HepG2 (cell line): Measurements from ENCODE around the gene PDSS2. TPM values are rescaled to one million over a fixed set of nuclear protein-coding genes. Genes with fewer than 3 reads are reported as not detected.

Experiments used
- AKAP8 ChIP-seq: sonication (generic); formaldehyde crosslinking; IDR thresholded peaks from 2 replicates; pipeline ENCODE4 v1.5.1; 2020; ENCODE audit warnings: mild to moderate bottlenecking, missing genetic modification reagents
- E2F2 ChIP-seq: sonication (generic); formaldehyde crosslinking; IDR thresholded peaks from 2 replicates; pipeline ENCODE4 v1.4.0; 2020; ENCODE audit warnings: missing genetic modification reagents, borderline replicate concordance
- FOXO1 ChIP-seq: sonication (generic); formaldehyde crosslinking; IDR thresholded peaks from 2 replicates; pipeline ENCODE4 v1.4.0; 2020; ENCODE audit warnings: missing genetic modification reagents
- NFKBIZ ChIP-seq: IDR thresholded peaks from 2 replicates; pipeline ENCODE4 v1.6.1; 2018; ENCODE audit warnings: missing genetic modification reagents, missing compliant biosample characterization
- POGZ ChIP-seq: sonication (generic); formaldehyde crosslinking; IDR thresholded peaks from 2 replicates; pipeline ENCODE4 v1.4.0; 2020; ENCODE audit warnings: mild to moderate bottlenecking, missing genetic modification reagents
- RFX1 ChIP-seq: fragments of 450-650 bp; IDR thresholded peaks from 2 replicates; pipeline ENCODE4 v1.6.1; 2017
- SMAD9 ChIP-seq: sonication (generic); formaldehyde crosslinking; IDR thresholded peaks from 2 replicates; pipeline ENCODE4 v1.5.1; 2020; ENCODE audit warnings: mild to moderate bottlenecking, missing genetic modification reagents
- ZFAT ChIP-seq: sonication (generic); formaldehyde crosslinking; conservative IDR thresholded peaks from 2 replicates; pipeline ENCODE4 v1.8.1; 2023; ENCODE audit warnings: missing genetic modification reagents, inconsistent platforms
- ZFP36L1 ChIP-seq: sonication (generic); formaldehyde crosslinking; IDR thresholded peaks from 2 replicates; pipeline ENCODE4 v1.8.0; 2022; ENCODE audit warnings: mild to moderate bottlenecking, missing genetic modification reagents, moderate library complexity
- ZNF329 ChIP-seq: sonication (generic); formaldehyde crosslinking; IDR thresholded peaks from 2 replicates; pipeline ENCODE4 v1.9.0; 2021; ENCODE audit warnings: low read depth, mild to moderate bottlenecking, missing genetic modification reagents
- ZNF598 ChIP-seq: sonication (generic); formaldehyde crosslinking; IDR thresholded peaks from 2 replicates; pipeline ENCODE4 v1.5.1; 2020; ENCODE audit warnings: mild to moderate bottlenecking, missing genetic modification reagents, borderline replicate concordance
- ZNF672 ChIP-seq: sonication (generic); formaldehyde crosslinking; IDR thresholded peaks from 2 replicates; pipeline ENCODE4 v1.8.1; 2022; ENCODE audit warnings: missing genetic modification reagents
- ZNF773 ChIP-seq: sonication (generic); formaldehyde crosslinking; IDR thresholded peaks from 2 replicates; pipeline ENCODE4 v1.4.0; 2020; ENCODE audit warnings: missing genetic modification reagents, borderline replicate concordance
- ZSCAN5A ChIP-seq: sonication (generic); formaldehyde crosslinking; IDR thresholded peaks from 2 replicates; pipeline ENCODE4 v1.8.0; 2022; ENCODE audit warnings: mild to moderate bottlenecking, missing genetic modification reagents, borderline replicate concordance
- polyA plus RNA-seq, 8 experiments: library from polyadenylated mRNA; depleted of rRNA in 3 of 8; stranded (reverse) in 7 of 8; unstranded in 1 of 8; fragments of >200 nt; fragmentation: Illumina TruSeq in 4 of 8; extraction: Trizol in 4 of 8; gene quantifications; 2 replicates each; pipeline versions ENCODE4 v1.2.1 to v1.2.3, GENCODE V29; 2011 to 2016; ENCODE audit warnings: low read depth in 4 of 8, missing spikeins in 1 of 8, mixed read lengths in 1 of 8; ENCODE audit not compliant: insufficient read depth in 1 of 8
- total RNA-seq, 5 experiments: library from RNA; depleted of rRNA; stranded (reverse); fragments of >200 nt; fragmentation: Illumina TruSeq; extraction: Trizol; gene quantifications; 2 replicates each; pipeline ENCODE4 v1.2.3, GENCODE V29; 2016; ENCODE audit warnings: low read depth in 1 of 5
- TF ChIP-seq, protein P1 (sequence below): IDR thresholded peaks from 2 replicates; pipeline ENCODE4 v1.6.1; 2016; ENCODE audit warnings: low read depth, borderline replicate concordance
- TF ChIP-seq, protein P2 (sequence below): sonication (generic); formaldehyde crosslinking; IDR thresholded peaks from 2 replicates; pipeline ENCODE4 v1.4.0; 2020; ENCODE audit warnings: missing genetic modification reagents
- TF ChIP-seq, protein P3 (sequence below): sonication (generic); formaldehyde crosslinking; IDR thresholded peaks from 2 replicates; pipeline ENCODE4 v1.4.0; 2020; ENCODE audit warnings: missing genetic modification reagents, borderline replicate concordance
- TF ChIP-seq, protein P4 (sequence below): sonication (generic); formaldehyde crosslinking; IDR thresholded peaks from 2 replicates; pipeline ENCODE4 v1.5.1; 2020; ENCODE audit warnings: mild to moderate bottlenecking, missing genetic modification reagents, moderate library complexity

The PDSS2 gene
- total and polyA plus RNA-seq, 2 of the 13 experiments (the other 11 are each of a cell fraction or from before 2014, with no cell fraction given) = 16.2 to 17.0 TPM

DNA sequence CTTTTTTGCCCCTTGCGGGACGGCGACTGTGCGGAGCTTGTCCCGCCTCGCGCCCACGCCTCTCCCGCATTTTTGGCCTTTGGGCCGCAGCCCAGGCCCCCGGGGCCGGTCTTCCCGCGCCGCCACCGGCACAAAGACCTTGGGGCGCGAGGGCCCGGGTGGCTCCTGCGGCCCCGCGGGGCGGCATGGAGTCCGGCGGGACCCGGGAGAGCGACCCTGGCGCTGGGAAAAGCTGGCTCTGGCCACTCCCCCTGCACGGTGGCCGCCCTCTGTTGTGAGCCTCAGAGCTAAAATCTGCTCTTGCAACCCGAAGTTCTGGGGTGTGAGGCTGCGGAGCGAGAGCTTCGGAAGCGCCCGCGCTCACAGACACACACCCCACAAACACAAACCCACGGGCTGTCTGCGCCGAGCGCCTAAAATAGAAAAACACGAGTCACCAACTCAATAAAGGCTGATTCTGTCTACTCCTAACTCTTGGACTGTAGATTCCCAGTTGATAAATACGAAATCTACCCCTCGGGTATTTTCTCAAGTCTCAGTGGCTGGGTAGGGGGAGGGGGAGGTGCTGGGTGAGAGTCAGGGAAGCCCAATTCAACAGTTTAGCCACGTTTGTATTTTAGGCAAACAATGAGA, 343.6 kb downstream of the PDSS2 start (continued):
- TF ChIP-seq E2F2 (CRISPR knock-in tag) = 0 out of 2 replicates have a peak, but pooled peaks have one; percentile 19
- TF ChIP-seq, protein P1, sequence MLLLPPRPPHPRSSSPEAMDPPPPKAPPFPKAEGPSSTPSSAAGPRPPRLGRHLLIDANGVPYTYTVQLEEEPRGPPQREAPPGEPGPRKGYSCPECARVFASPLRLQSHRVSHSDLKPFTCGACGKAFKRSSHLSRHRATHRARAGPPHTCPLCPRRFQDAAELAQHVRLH (CRISPR knock-in tag) = 0 out of 2 replicates have a peak, but pooled peaks have one; percentile 27
- TF ChIP-seq, protein P2, sequence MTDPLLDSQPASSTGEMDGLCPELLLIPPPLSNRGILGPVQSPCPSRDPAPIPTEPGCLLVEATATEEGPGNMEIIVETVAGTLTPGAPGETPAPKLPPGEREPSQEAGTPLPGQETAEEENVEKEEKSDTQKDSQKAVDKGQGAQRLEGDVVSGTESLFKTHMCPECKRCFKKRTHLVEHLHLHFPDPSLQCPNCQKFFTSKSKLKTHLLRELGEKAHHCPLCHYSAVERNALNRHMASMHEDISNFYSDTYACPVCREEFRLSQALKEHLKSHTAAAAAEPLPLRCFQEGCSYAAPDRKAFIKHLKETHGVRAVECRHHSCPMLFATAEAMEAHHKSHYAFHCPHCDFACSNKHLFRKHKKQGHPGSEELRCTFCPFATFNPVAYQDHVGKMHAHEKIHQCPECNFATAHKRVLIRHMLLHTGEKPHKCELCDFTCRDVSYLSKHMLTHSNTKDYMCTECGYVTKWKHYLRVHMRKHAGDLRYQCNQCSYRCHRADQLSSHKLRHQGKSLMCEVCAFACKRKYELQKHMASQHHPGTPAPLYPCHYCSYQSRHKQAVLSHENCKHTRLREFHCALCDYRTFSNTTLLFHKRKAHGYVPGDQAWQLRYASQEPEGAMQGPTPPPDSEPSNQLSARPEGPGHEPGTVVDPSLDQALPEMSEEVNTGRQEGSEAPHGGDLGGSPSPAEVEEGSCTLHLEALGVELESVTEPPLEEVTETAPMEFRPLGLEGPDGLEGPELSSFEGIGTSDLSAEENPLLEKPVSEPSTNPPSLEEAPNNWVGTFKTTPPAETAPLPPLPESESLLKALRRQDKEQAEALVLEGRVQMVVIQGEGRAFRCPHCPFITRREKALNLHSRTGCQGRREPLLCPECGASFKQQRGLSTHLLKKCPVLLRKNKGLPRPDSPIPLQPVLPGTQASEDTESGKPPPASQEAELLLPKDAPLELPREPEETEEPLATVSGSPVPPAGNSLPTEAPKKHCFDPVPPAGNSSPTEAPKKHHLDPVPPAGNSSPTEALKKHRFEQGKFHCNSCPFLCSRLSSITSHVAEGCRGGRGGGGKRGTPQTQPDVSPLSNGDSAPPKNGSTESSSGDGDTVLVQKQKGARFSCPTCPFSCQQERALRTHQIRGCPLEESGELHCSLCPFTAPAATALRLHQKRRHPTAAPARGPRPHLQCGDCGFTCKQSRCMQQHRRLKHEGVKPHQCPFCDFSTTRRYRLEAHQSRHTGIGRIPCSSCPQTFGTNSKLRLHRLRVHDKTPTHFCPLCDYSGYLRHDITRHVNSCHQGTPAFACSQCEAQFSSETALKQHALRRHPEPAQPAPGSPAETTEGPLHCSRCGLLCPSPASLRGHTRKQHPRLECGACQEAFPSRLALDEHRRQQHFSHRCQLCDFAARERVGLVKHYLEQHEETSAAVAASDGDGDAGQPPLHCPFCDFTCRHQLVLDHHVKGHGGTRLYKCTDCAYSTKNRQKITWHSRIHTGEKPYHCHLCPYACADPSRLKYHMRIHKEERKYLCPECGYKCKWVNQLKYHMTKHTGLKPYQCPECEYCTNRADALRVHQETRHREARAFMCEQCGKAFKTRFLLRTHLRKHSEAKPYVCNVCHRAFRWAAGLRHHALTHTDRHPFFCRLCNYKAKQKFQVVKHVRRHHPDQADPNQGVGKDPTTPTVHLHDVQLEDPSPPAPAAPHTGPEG (CRISPR knock-in tag) = no peak
- no peak for TF ChIP-seq ZFP36L1
- TF ChIP-seq, protein P3, sequence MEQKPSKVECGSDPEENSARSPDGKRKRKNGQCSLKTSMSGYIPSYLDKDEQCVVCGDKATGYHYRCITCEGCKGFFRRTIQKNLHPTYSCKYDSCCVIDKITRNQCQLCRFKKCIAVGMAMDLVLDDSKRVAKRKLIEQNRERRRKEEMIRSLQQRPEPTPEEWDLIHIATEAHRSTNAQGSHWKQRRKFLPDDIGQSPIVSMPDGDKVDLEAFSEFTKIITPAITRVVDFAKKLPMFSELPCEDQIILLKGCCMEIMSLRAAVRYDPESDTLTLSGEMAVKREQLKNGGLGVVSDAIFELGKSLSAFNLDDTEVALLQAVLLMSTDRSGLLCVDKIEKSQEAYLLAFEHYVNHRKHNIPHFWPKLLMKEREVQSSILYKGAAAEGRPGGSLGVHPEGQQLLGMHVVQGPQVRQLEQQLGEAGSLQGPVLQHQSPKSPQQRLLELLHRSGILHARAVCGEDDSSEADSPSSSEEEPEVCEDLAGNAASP (CRISPR knock-in tag) = no peak
- TF ChIP-seq SMAD9 (CRISPR knock-in tag) = no peak
- no peak for TF ChIP-seq RFX1
- TF ChIP-seq ZNF329 (CRISPR knock-in tag) = no peak
- TF ChIP-seq NFKBIZ (CRISPR knock-in tag) = no peak
- TF ChIP-seq ZFAT (CRISPR knock-in tag) = peak; percentile 79; the same call in 1 of the 2 replicates
- no peak for TF ChIP-seq FOXO1 (CRISPR knock-in tag)
- TF ChIP-seq, protein P4, sequence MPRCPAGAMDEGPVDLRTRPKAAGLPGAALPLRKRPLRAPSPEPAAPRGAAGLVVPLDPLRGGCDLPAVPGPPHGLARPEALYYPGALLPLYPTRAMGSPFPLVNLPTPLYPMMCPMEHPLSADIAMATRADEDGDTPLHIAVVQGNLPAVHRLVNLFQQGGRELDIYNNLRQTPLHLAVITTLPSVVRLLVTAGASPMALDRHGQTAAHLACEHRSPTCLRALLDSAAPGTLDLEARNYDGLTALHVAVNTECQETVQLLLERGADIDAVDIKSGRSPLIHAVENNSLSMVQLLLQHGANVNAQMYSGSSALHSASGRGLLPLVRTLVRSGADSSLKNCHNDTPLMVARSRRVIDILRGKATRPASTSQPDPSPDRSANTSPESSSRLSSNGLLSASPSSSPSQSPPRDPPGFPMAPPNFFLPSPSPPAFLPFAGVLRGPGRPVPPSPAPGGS = no peak
- peak; percentile 60; the same call in 1 of the 2 replicates for TF ChIP-seq ZSCAN5A (CRISPR knock-in tag)
- TF ChIP-seq POGZ = peak; percentile 37; the same call in 1 of the 2 replicates
- TF ChIP-seq ZNF773 (CRISPR knock-in tag) = no peak; the same call in 1 of the 2 replicates
- no peak for TF ChIP-seq ZNF672 (CRISPR knock-in tag)
- TF ChIP-seq AKAP8 (CRISPR knock-in tag) = no peak
- TF ChIP-seq ZNF598 (CRISPR knock-in tag) = no peak
